HUES48 (cell line): Measurements from ENCODE around the gene NECAB3.

ENCODE experiments used
- H3K27ac ChIP-seq: one replicate; pipeline ENCODE4 v1.7.0; 2013; ENCODE audit warnings: low read depth, low read length, inconsistent platforms
- H3K27me3 ChIP-seq: 2 replicates; pipeline ENCODE4 v1.6.1; 2013; ENCODE audit warnings: mild to moderate bottlenecking, low read length; ENCODE audit not compliant: control insufficient read depth, insufficient read depth
- H3K36me3 ChIP-seq: 2 replicates; pipeline ENCODE4 v1.6.1; 2013; ENCODE audit warnings: low read length; ENCODE audit not compliant: control insufficient read depth, insufficient read depth
- H3K4me1 ChIP-seq: 2 replicates; pipeline ENCODE4 v1.6.1; 2013; ENCODE audit warnings: mild to moderate bottlenecking, low read length; ENCODE audit not compliant: control insufficient read depth, insufficient read depth
- H3K4me3 ChIP-seq: 2 replicates; pipeline ENCODE4 v1.5.1; 2013; ENCODE audit warnings: mild to moderate bottlenecking, low read depth, low read length
- H3K9ac ChIP-seq: 2 replicates; pipeline ENCODE4 v1.6.1; 2013; ENCODE audit warnings: mild to moderate bottlenecking, low read depth, low read length, moderate library complexity
- H3K9me3 ChIP-seq: 2 replicates; pipeline ENCODE4 v1.6.1; 2013; ENCODE audit warnings: low read length; ENCODE audit not compliant: control insufficient read depth, insufficient read depth

The NECAB3 gene

GRCh38 chr20:33685328-33686099 lies 11.3 kb upstream of the NECAB3 start:
- H3K36me3 ChIP-seq, result peaks cover 3% of the 10 kb centered on the region; the same call in 1 of the 2 replicates
- no peaks in the 10 kb centered on the region for H3K9me3 ChIP-seq
- H3K4me3 ChIP-seq, result peak overlapping the region; percentile 75
- peaks cover 14% of the 10 kb centered on the region for H3K4me1 ChIP-seq
- H3K27me3 ChIP-seq, result no peaks in the 10 kb centered on the region; the same call in 1 of the 2 replicates
- peak overlapping the region; percentile 72 for H3K9ac ChIP-seq
- H3K27ac ChIP-seq, result peak overlapping the region; percentile 66

- Histone ChIP-seq H3K4me3 (peak overlapping the region; percentile 75), H3K9ac (peak overlapping the region; percentile 72; the same call in 1 of the 2 replicates), H3K27me3 (no peaks in the 10 kb centered on the region; the same call in 1 of the 2 replicates), H3K27ac (peak overlapping the region; percentile 66), H3K9me3 (no peaks in the 10 kb centered on the region), H3K36me3 (peaks cover 10% of the 10 kb centered on the region), H3K4me1 (peaks cover 14% of the 10 kb centered on the region)
Measured at GRCh38 chr20:33684533-33685327, 10.5 kb upstream of the NECAB3 start.

- peaks cover 12% of the 10 kb centered on the region for H3K4me1 ChIP-seq
- H3K4me3 ChIP-seq, result no peak overlapping the region
- H3K36me3 ChIP-seq, result peaks cover 38% of the 10 kb centered on the region
- H3K27me3 ChIP-seq, result no peaks in the 10 kb centered on the region
- H3K9me3 ChIP-seq, result no peaks in the 10 kb centered on the region
- no peak overlapping the region for H3K9ac ChIP-seq
- H3K27ac ChIP-seq, result no peak overlapping the region
Measured at GRCh38 chr20:33681728-33682353, 7.6 kb upstream of the NECAB3 start.

GRCh38 chr20:33681288-33681687 lies 7.1 kb upstream of the NECAB3 start:
- no peak overlapping the region for H3K27ac ChIP-seq
- H3K36me3 ChIP-seq, result peaks cover 44% of the 10 kb centered on the region
- H3K9ac ChIP-seq, result no peak overlapping the region
- H3K4me3 ChIP-seq, result no peak overlapping the region
- H3K27me3 ChIP-seq, result no peaks in the 10 kb centered on the region
- no peaks in the 10 kb centered on the region for H3K9me3 ChIP-seq
- H3K4me1 ChIP-seq, result peaks cover 9% of the 10 kb centered on the region

GRCh38 chr20:33680686-33681085 lies 6.5 kb upstream of the NECAB3 start:
- Histone ChIP-seq H3K4me1 (peaks cover 10% of the 10 kb centered on the region), H3K36me3 (peaks cover 49% of the 10 kb centered on the region), H3K9ac (no peak overlapping the region), H3K27ac (no peak overlapping the region), H3K4me3 (no peak overlapping the region), H3K9me3 (no peaks in the 10 kb centered on the region), H3K27me3 (no peaks in the 10 kb centered on the region)

- no peaks in the 10 kb centered on the region for H3K27me3 ChIP-seq
- no peak overlapping the region for H3K4me3 ChIP-seq
- H3K36me3 ChIP-seq, result peaks cover 49% of the 10 kb centered on the region
- H3K4me1 ChIP-seq, result peaks cover 18% of the 10 kb centered on the region
- H3K9ac ChIP-seq, result no peak overlapping the region
- H3K27ac ChIP-seq, result no peak overlapping the region
- H3K9me3 ChIP-seq, result no peaks in the 10 kb centered on the region
Measured at GRCh38 chr20:33679758-33680485, 5.7 kb upstream of the NECAB3 start.

- Histone ChIP-seq H3K36me3 (peaks cover 49% of the 10 kb centered on the region), H3K27me3 (no peaks in the 10 kb centered on the region), H3K27ac (no peak overlapping the region), H3K4me3 (no peak overlapping the region), H3K4me1 (peaks cover 16% of the 10 kb centered on the region), H3K9me3 (no peaks in the 10 kb centered on the region), H3K9ac (no peak overlapping the region)
Measured at GRCh38 chr20:33677991-33678702, 3.9 kb upstream of the NECAB3 start.

- Histone ChIP-seq H3K9me3 (no peaks in the 10 kb centered on the region), H3K36me3 (peaks cover 49% of the 10 kb centered on the region), H3K4me3 (no peak overlapping the region), H3K4me1 (peaks cover 19% of the 10 kb centered on the region), H3K27me3 (no peaks in the 10 kb centered on the region), H3K9ac (no peak overlapping the region), H3K27ac (no peak overlapping the region)
Measured at GRCh38 chr20:33676652-33677645, 2.7 kb upstream of the NECAB3 start.

- Histone ChIP-seq H3K27me3 (no peaks in the 10 kb centered on the region), H3K36me3 (peaks cover 57% of the 10 kb centered on the region), H3K27ac (no peak overlapping the region), H3K9me3 (no peaks in the 10 kb centered on the region), H3K4me1 (peaks cover 19% of the 10 kb centered on the region), H3K9ac (no peak overlapping the region), H3K4me3 (no peak overlapping the region)
Measured at GRCh38 chr20:33676121-33676520, 1.9 kb upstream of the NECAB3 start.
